Ectodermal cell (in vitro differentiated cells): ENCODE data around the gene CDK4. TPM values are rescaled to one million over a fixed set of nuclear protein-coding genes. Genes with fewer than 3 reads are reported as not detected.

ENCODE experiments used
- H3K27ac ChIP-seq: 2 replicates; pipeline ENCODE4 v1.7.0; 2013; ENCODE audit warnings: mild to moderate bottlenecking, low read depth, low read length; ENCODE audit not compliant: insufficient read depth, poor library complexity, severe bottlenecking
- H3K27me3 ChIP-seq: 2 replicates; pipeline ENCODE4 v1.7.0; 2013; ENCODE audit warnings: mild to moderate bottlenecking, low read length; ENCODE audit not compliant: insufficient read depth, control insufficient read depth, poor library complexity, severe bottlenecking
- H3K36me3 ChIP-seq: one replicate; pipeline ENCODE4 v1.7.0; 2013; ENCODE audit warnings: low read length; ENCODE audit not compliant: control insufficient read depth, insufficient read depth
- H3K4me1 ChIP-seq: one replicate; pipeline ENCODE4 v1.7.0; 2013; ENCODE audit warnings: low read length; ENCODE audit not compliant: control insufficient read depth, insufficient read depth
- H3K4me3 ChIP-seq: 2 replicates; pipeline ENCODE4 v1.7.0; 2013; ENCODE audit warnings: low read depth, low read length, control low read depth; ENCODE audit not compliant: insufficient read depth
- H3K9me3 ChIP-seq: 2 replicates; pipeline ENCODE4 v1.7.0; 2013; ENCODE audit warnings: mild to moderate bottlenecking, low read length, moderate library complexity; ENCODE audit not compliant: control insufficient read depth
- WGBS, 2 experiments: methylation state at CpG; one replicate each; pipeline ENCODE4 v1.1.7; 2013; ENCODE audit warnings: missing lambda C conversion rate in 2 of 2; 5-methylcytosine and 5-hydroxymethylcytosine counted together
- polyA plus RNA-seq, 4 experiments: library from polyadenylated mRNA; stranded (reverse); fragments of 50-300 nt; gene quantifications; one replicate each; pipeline ENCODE4 v1.2.3, GENCODE V29; 2013

Gene CDK4
- polyA plus RNA-seq (2013, experiment 1 of 4): 202 TPM
- polyA plus RNA-seq (2013, experiment 2 of 4): 214 TPM
- 156 TPM for polyA plus RNA-seq (2013, experiment 3 of 4)
- 145 TPM for polyA plus RNA-seq (2013, experiment 4 of 4)

GRCh38 chr12:57751788-57752667 lies at the start of gene CDK4:
Gene CDK4, minus strand, starts transcription at chr12:57752310. Its CDS starts 593 bp downstream, at chr12:57751717.
- Histone ChIP-seq H3K4me3 (peak within 1 kb of the TSS; percentile 97), H3K9me3 (no peaks in the 10 kb centered on the region), H3K27me3 (peaks cover 39% of the 10 kb centered on the region), H3K27ac (peak within 1 kb of the TSS; percentile 55), H3K36me3 (peaks cover 20% of the 10 kb centered on the region), H3K4me1 (peaks cover 31% of the 10 kb centered on the region)
- 0% methylated on average over 58 of the region's 58 CpGs for WGBS, 2 experiments

- Histone ChIP-seq H3K36me3 (no peaks in the 10 kb centered on the region), H3K4me3 (no peak overlapping the region), H3K9me3 (no peaks in the 10 kb centered on the region), H3K27ac (no peak overlapping the region), H3K27me3 (no peaks in the 10 kb centered on the region), H3K4me1 (no peaks in the 10 kb centered on the region)
- WGBS, 2 experiments: 95 to 96% methylated on average over 3 of the region's 3 CpGs
These were observed 48.9 kb upstream of the CDK4 start for GRCh38 chr12:57800965-57801364.

GRCh38 chr12:57797933-57798332 lies 45.8 kb upstream of the CDK4 start:
- Histone ChIP-seq H3K36me3 (peaks cover 4% of the 10 kb centered on the region), H3K4me3 (no peak overlapping the region), H3K9me3 (no peaks in the 10 kb centered on the region), H3K27me3 (no peaks in the 10 kb centered on the region), H3K27ac (no peak overlapping the region), H3K4me1 (no peaks in the 10 kb centered on the region)
- 94 to 100% methylated on average over 1 of the region's 1 CpG for WGBS, 2 experiments

GRCh38 chr12:57796996-57797395 lies 44.9 kb upstream of the CDK4 start:
- peaks cover 9% of the 10 kb centered on the region for H3K36me3 ChIP-seq
- H3K27me3 ChIP-seq: no peaks in the 10 kb centered on the region
- no peak overlapping the region for H3K4me3 ChIP-seq
- 100% methylated on average over 1 of the region's 1 CpG; no CpG with 5 or more reads in 1 of the 2 experiments for WGBS, 2 experiments
- no peaks in the 10 kb centered on the region for H3K4me1 ChIP-seq
- H3K9me3 ChIP-seq: no peaks in the 10 kb centered on the region
- H3K27ac ChIP-seq: no peak overlapping the region

- Histone ChIP-seq H3K4me1 (no peaks in the 10 kb centered on the region), H3K4me3 (no peak overlapping the region), H3K9me3 (no peaks in the 10 kb centered on the region), H3K27ac (no peak overlapping the region), H3K27me3 (no peaks in the 10 kb centered on the region), H3K36me3 (peaks cover 16% of the 10 kb centered on the region)
- WGBS, 2 experiments: 99% methylated on average over 5 to 6 of the region's 6 CpGs
These were observed 43.2 kb upstream of the CDK4 start for GRCh38 chr12:57795354-57795753.

GRCh38 chr12:57793920-57794319 lies 41.8 kb upstream of the CDK4 start:
- H3K27me3 ChIP-seq: no peaks in the 10 kb centered on the region
- H3K36me3 ChIP-seq: peaks cover 16% of the 10 kb centered on the region
- 90 to 91% methylated on average over 1 of the region's 1 CpG for WGBS, 2 experiments
- H3K4me1 ChIP-seq: no peaks in the 10 kb centered on the region
- no peaks in the 10 kb centered on the region for H3K9me3 ChIP-seq
- no peak overlapping the region for H3K4me3 ChIP-seq
- no peak overlapping the region for H3K27ac ChIP-seq

- Histone ChIP-seq H3K4me1 (peaks cover 5% of the 10 kb centered on the region), H3K27ac (no peak overlapping the region), H3K36me3 (peaks cover 30% of the 10 kb centered on the region), H3K4me3 (no peak overlapping the region), H3K9me3 (no peaks in the 10 kb centered on the region), H3K27me3 (no peaks in the 10 kb centered on the region)
- WGBS, 2 experiments: 91 to 98% methylated on average over 9 to 11 of the region's 11 CpGs
These were observed 31.8 kb upstream of the CDK4 start for GRCh38 chr12:57783861-57784260.

- peaks cover 26% of the 10 kb centered on the region for H3K36me3 ChIP-seq
- no peaks in the 10 kb centered on the region for H3K9me3 ChIP-seq
- WGBS, 2 experiments: 83 to 84% methylated on average over 11 to 12 of the region's 12 CpGs
- H3K4me1 ChIP-seq: peaks cover 5% of the 10 kb centered on the region
- peak overlapping the region; percentile 86 for H3K4me3 ChIP-seq
- H3K27me3 ChIP-seq: no peaks in the 10 kb centered on the region
- H3K27ac ChIP-seq: no peak overlapping the region
These were observed 31.3 kb upstream of the CDK4 start for GRCh38 chr12:57783466-57783801.

GRCh38 chr12:57782608-57783465 lies 30.7 kb upstream of the CDK4 start, which contains the start of gene TSFM:
Gene TSFM, plus strand, starts transcription at chr12:57782787. Its CDS starts 15 bp downstream, at chr12:57782802.
- WGBS, 2 experiments: 3% methylated on average over 45 of the region's 45 CpGs

GRCh38 chr12:57782243-57782607 lies 30.1 kb upstream of the CDK4 start:
- no peaks in the 10 kb centered on the region for H3K27me3 ChIP-seq
- WGBS, 2 experiments: 7 to 19% methylated on average over 3 of the region's 4 CpGs
- H3K9me3 ChIP-seq: no peaks in the 10 kb centered on the region
- H3K4me3 ChIP-seq: no peak overlapping the region
- no peak overlapping the region for H3K27ac ChIP-seq
- peaks cover 24% of the 10 kb centered on the region for H3K36me3 ChIP-seq
- H3K4me1 ChIP-seq: peaks cover 5% of the 10 kb centered on the region

More at GRCh38 chr12:57782608-57783465, 30.7 kb upstream of the CDK4 start, which contains the start of gene TSFM:
- Histone ChIP-seq H3K27me3 (no peaks in the 10 kb centered on the region), H3K27ac (no peak within 1 kb of the TSS), H3K36me3 (peaks cover 24% of the 10 kb centered on the region), H3K4me1 (peaks cover 5% of the 10 kb centered on the region), H3K9me3 (no peaks in the 10 kb centered on the region), H3K4me3 (peak within 1 kb of the TSS; percentile 86)
